GM13977 (cell line): Measurements from ENCODE around the gene KIAA1217.

Source experiments
- DNase-seq: peaks from one replicate; pipeline ENCODE4 v3.0.0; 2012; ENCODE audit warnings: low spot score
- CTCF ChIP-seq: IDR thresholded peaks from 2 replicates; pipeline ENCODE4 v1.5.1; 2012; ENCODE audit warnings: mild to moderate bottlenecking, control low read depth; ENCODE audit not compliant: insufficient read depth; ENCODE audit errors: extremely low read depth, missing control alignments
- in situ Hi-C: fragments of 300-500 bp; cut with MboI; formaldehyde crosslinking; loops from one replicate; pipeline ENCODE4 v1.12.0; 2022; ENCODE audit warnings: low sequenced_read_pairs, low pct_unique_long_range_greater_than_20kb, mixed read lengths, inconsistent platforms; ENCODE audit not compliant: unreplicated experiment

Gene KIAA1217

GRCh38 chr10:24231200-24231599 lies 22.3 kb downstream of the KIAA1217 start:
- DNase-seq, result no peak
- in situ Hi-C loops, result no loop called here
- TF ChIP-seq CTCF, result no peak

- no peak for TF ChIP-seq CTCF
- no peak for DNase-seq
- in situ Hi-C loops, result no loop called here
Observed at GRCh38 chr10:24234784-24235183, 25.8 kb downstream of the KIAA1217 start.

GRCh38 chr10:24235471-24235870 lies 26.5 kb downstream of the KIAA1217 start:
- no peak for DNase-seq
- in situ Hi-C loops, result no loop called here

GRCh38 chr10:24237801-24238395 lies 29.0 kb downstream of the KIAA1217 start:
- no peak for TF ChIP-seq CTCF
- in situ Hi-C loops, result no loop called here
- no peak for DNase-seq

More at GRCh38 chr10:24235471-24235870, 26.5 kb downstream of the KIAA1217 start:
- no peak for TF ChIP-seq CTCF

- DNase-seq, result no peak
- in situ Hi-C loops, result no loop called here
- TF ChIP-seq CTCF, result no peak
Observed at GRCh38 chr10:24238519-24239247, 29.7 kb downstream of the KIAA1217 start.

GRCh38 chr10:24239289-24240040 lies 30.5 kb downstream of the KIAA1217 start:
- TF ChIP-seq CTCF, result no peak
- no peak for DNase-seq

More at GRCh38 chr10:24239289-24240040, 30.5 kb downstream of the KIAA1217 start:
- in situ Hi-C loops, result no loop called here
